Esophagus muscularis mucosa (tissue), 4 donors: Measurements from ENCODE around the gene MCL1.

ENCODE experiments used
- CTCF ChIP-seq, 3 experiments: fragments of 200-600 bp in 2 of 3; fragments of 450-650 bp in 1 of 3; sonication (generic) in 2 of 3; IDR thresholded peaks; one replicate each; pipeline ENCODE4 v1.5.1; 2017 to 2019; ENCODE audit warnings: antibody characterized with exemption in 3 of 3, mild to moderate bottlenecking in 2 of 3, moderate library complexity in 1 of 3
- EP300 ChIP-seq: sonication (generic); formaldehyde crosslinking; IDR thresholded peaks from one replicate; pipeline ENCODE4 v1.6.1; 2017; ENCODE audit warnings: antibody characterized with exemption
- POLR2A ChIP-seq: fragments of 450-650 bp; IDR thresholded peaks from one replicate; pipeline ENCODE4 v1.6.1; 2017; ENCODE audit warnings: antibody characterized with exemption, moderate library complexity, mild to moderate bottlenecking, low read depth

DNA sequence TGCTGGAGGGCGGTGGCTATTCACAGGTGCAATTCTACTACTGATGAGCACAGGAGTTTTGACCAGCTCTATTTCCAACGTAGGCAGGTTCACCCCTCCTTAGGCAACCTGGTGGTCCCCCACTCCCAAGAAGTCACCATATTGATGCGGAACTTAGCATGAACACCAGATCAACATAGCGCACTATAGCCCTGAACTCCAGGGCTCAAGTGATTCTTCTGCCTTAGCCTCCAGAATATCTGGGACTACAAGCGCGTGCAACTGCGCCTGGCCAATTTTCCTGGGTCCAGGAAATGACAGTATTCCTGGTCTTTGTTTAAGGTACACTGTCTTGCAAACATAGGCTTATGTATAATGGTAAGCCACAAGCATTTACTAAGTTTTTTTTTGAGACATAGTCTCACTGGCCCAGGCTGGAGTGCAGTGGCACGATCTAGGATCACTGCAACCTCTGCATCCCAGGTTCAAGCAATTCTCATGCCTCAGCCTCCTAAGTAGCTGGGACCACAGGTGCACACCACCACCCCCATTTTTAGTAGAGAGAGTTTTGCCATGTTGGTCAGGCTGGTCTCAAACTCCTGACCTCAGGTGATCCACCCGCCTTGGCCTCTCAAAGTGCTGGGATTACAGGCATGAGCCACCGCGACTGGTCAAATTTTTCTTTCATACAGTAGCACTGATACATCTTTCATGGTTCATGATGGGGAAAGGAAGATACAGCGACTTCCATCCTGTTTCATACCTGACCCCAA is 12.6 kb downstream of the MCL1 start:
- TF ChIP-seq POLR2A (no peak), EP300 (no peak), CTCF (IDR thresholded peaks at IDR 0.05) (no peak)
